GM12801 (cell line): ENCODE measurements around the gene TMSB10.

Source experiments
- TF ChIP-seq, protein P1 (sequence below): IDR thresholded peaks from one replicate; pipeline ENCODE4 v1.5.1; 2011; ENCODE audit warnings: control low read depth; ENCODE audit not compliant: insufficient read length; ENCODE audit errors: extremely low read depth

TMSB10 gene

DNA sequence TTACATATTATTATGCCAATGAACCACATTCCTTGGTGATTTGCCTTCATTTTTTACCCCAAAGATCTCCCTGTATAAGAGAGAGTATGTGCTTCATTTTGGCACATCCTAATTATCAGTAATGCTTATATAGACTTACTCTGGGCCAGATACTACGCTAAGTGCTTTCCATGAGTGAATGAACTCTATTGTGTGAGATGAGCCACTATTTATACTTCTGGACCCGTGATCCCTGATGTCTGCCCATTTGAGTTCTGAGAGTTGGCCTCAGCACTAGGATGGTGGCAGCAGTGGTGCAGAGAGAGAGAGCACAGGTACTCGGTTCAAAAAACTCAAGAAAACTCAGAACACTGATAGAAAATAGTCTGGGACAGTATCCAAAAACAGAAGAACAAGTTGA lies 48.1 kb downstream of the TMSB10 start:
- TF ChIP-seq, protein P1, sequence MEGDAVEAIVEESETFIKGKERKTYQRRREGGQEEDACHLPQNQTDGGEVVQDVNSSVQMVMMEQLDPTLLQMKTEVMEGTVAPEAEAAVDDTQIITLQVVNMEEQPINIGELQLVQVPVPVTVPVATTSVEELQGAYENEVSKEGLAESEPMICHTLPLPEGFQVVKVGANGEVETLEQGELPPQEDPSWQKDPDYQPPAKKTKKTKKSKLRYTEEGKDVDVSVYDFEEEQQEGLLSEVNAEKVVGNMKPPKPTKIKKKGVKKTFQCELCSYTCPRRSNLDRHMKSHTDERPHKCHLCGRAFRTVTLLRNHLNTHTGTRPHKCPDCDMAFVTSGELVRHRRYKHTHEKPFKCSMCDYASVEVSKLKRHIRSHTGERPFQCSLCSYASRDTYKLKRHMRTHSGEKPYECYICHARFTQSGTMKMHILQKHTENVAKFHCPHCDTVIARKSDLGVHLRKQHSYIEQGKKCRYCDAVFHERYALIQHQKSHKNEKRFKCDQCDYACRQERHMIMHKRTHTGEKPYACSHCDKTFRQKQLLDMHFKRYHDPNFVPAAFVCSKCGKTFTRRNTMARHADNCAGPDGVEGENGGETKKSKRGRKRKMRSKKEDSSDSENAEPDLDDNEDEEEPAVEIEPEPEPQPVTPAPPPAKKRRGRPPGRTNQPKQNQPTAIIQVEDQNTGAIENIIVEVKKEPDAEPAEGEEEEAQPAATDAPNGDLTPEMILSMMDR, result no peak

DNA sequence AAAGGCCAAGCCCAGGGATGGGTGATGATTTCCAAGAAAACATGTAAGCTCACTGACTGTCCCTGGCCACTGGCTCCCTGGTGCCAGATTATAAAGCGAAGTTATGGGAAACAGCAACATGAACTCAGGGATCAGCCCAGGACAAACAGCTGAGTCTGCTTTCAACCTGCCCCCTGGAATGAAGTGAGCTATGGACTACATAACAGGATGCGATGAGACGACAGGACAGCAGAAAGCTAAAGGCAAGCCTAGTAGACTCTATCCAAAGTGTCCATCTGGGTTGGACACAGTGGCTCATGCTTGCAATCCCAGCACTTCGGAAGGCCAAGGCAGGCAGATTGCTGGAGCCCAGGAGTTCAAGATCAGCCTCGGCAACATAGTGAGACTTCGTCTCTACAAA lies 48.9 kb downstream of the TMSB10 start:
- TF ChIP-seq, protein P1, result no peak
